WI38 (cell line): Measurements from ENCODE around the gene SIGLEC5.

Experiments used
- H3K4me3 ChIP-seq: 2 replicates; pipeline ENCODE4 v1.5.1; 2011; ENCODE audit warnings: low read depth, mild to moderate bottlenecking, control low read depth, low read length
- TF ChIP-seq, protein P1 (sequence below): IDR thresholded peaks from 2 replicates; pipeline ENCODE4 v1.5.1; 2012; ENCODE audit warnings: low read depth, mild to moderate bottlenecking, control low read depth, low read length

The SIGLEC5 gene

DNA sequence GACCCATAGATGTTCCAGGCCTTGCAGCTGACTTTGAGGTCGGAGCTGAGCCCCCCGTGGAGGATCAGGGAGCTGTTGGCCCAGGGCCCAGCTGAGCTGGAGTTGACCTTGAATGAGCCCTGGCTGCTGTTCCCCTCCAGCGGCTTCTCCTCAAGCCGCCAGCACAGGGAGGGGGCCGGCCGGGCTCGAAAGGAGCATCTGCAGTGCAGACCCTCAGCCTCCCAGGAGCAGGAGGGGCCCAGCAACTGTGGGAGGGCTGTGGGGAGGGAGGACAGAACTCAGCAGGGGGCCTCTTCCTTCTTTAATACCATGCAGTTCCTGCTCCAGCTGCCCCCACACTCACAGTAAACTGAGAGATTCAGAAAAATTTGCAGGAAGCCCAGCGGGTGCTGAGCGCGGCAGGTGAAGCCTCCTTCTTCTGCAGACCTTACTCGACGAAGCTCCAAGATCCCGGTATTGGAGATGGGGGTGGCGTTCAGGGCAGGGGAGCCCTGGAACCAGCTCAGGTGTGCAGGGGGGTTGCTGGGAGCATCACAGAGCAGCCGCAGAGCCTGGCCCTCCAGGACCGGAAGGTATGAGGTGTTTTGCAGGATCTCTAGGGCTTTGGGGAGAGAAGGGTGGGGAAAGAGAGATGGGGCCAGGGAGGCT is 2.6 kb downstream of the SIGLEC5 start:
- H3K4me3 ChIP-seq = no peak overlapping the region
- TF ChIP-seq, protein P1, sequence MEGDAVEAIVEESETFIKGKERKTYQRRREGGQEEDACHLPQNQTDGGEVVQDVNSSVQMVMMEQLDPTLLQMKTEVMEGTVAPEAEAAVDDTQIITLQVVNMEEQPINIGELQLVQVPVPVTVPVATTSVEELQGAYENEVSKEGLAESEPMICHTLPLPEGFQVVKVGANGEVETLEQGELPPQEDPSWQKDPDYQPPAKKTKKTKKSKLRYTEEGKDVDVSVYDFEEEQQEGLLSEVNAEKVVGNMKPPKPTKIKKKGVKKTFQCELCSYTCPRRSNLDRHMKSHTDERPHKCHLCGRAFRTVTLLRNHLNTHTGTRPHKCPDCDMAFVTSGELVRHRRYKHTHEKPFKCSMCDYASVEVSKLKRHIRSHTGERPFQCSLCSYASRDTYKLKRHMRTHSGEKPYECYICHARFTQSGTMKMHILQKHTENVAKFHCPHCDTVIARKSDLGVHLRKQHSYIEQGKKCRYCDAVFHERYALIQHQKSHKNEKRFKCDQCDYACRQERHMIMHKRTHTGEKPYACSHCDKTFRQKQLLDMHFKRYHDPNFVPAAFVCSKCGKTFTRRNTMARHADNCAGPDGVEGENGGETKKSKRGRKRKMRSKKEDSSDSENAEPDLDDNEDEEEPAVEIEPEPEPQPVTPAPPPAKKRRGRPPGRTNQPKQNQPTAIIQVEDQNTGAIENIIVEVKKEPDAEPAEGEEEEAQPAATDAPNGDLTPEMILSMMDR = no peak

GRCh38 chr19:51626675-51627074 is 3.5 kb downstream of the SIGLEC5 start:
- no peak overlapping the region for H3K4me3 ChIP-seq
- TF ChIP-seq, protein P1 = no peak

GRCh38 chr19:51621178-51621577 is 9.0 kb downstream of the SIGLEC5 start:
- TF ChIP-seq, protein P1 = no peak
- no peak overlapping the region for H3K4me3 ChIP-seq

GRCh38 chr19:51615991-51616390 is 14.2 kb downstream of the SIGLEC5 start:
- TF ChIP-seq, protein P1 = no peak
- H3K4me3 ChIP-seq = no peak overlapping the region

GRCh38 chr19:51614789-51615188 is 15.4 kb downstream of the SIGLEC5 start:
- H3K4me3 ChIP-seq = no peak overlapping the region
- TF ChIP-seq, protein P1 = no peak

GRCh38 chr19:51610576-51610975 is 19.6 kb downstream of the SIGLEC5 start:
- no peak overlapping the region for H3K4me3 ChIP-seq
- TF ChIP-seq, protein P1 = no peak

GRCh38 chr19:51607920-51608562 is 22.2 kb downstream of the SIGLEC5 start:
- H3K4me3 ChIP-seq = no peak overlapping the region
- TF ChIP-seq, protein P1 = peak; percentile 87
